CD1c-positive myeloid dendritic cell (primary cell): ENCODE results near the gene NR2C1.

Experiments
- DNase-seq: peaks from one replicate; pipeline ENCODE4 v3.0.0-alpha.2; 2016; ENCODE audit errors: extremely low spot score

NR2C1 gene

DNA sequence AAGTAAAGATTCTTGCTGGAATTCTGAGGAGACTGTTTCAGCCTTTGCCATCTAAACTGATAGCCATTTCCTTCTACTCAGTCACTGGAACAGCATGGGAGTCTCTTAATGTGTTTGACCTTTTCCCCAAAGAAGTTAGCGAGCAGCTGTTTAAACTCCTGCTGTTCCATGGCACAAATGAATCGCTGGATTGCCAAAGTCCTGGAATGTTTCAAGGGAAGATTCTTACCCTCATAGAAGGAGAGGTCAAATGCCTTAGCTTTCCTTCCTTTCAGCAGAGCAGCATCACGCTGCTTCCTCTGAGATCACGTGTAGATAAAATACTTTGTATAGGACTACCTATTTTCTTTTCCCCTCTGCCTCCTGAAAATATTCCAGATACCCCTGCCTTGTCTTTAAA, 10.5 kb upstream of the NR2C1 start:
- DNase-seq, result no peak

DNA sequence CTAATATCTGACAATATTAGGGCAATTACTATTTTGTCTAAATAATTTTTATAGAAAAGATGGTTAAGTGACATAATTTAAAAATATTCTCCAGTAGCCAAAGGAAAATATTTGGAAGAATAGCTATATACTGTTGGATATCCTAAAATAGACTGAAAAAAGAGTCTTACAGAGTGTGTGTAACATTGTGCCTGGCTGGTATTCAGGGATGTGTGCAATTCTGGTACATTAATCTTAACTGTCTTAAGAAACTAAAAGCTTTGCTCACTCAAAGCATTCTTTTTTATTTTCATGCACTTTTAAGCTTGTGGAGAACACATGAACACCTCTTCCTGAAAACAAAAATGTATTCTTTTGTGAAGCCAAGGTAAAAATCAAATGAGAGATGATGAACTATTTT, 10.1 kb upstream of the NR2C1 start:
- DNase-seq, result no peak

GRCh38 chr12:95077341-95077740, 3.9 kb upstream of the NR2C1 start:
- no peak for DNase-seq

- DNase-seq, result no peak
Observed at GRCh38 chr12:95074766-95075165, 1.3 kb upstream of the NR2C1 start.

DNA sequence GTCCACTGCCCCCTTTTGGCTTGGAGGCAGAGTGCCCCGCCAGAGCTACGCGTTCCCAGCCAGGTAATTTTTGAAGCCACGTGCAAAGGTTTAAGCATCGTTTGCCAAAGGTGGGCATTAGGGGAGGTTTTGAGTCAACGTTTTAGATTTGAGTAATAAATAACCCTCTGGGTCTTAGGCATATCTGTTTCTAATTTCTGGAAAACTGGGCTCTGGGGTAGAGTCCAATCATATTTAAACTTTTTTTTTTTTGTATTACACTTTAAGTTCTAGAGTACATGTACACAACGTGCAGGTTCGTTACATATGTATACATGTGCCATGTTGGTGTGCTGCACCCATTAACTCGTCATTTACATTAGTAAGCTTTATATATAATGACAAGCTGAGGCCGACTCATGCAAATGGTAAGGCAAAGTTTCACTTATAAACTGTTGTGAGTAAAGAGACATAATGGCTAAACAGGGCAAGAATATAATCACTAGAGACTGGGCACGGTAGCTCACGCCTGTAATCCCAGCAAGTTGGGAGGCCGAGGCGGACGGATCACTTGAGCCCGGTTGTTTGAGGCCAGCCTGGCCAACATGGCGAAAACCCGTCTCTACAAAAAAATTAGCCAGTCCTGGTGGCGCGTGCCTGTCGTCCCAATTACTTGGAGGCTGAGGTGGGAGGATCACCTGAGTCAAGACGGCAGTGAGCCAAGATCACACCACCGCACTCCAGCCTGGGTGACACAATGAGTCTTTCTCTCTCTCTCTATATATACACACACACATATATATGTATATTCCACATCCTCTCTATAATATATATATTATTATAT, 491 bp upstream of the NR2C1 start:
- no peak for DNase-seq

DNA sequence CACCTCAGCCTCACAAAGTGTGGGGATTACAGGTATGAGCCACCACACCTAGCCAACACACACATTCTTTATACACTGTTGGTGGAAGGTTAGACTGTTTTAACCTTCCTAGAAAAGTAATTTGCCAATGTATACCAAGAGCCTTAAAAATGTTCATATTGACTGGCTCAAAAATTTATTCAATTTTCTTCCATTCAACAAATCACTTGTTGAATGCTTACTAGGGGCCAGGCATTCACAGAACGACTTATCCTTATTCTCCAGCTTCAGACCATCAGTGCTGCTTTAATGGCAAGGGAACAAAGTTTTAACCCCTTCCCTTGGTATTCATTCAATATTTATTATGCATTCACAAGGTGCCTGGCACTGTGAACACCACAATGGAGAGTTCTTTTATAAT, 3.0 kb downstream of the NR2C1 start:
- no peak for DNase-seq

DNA sequence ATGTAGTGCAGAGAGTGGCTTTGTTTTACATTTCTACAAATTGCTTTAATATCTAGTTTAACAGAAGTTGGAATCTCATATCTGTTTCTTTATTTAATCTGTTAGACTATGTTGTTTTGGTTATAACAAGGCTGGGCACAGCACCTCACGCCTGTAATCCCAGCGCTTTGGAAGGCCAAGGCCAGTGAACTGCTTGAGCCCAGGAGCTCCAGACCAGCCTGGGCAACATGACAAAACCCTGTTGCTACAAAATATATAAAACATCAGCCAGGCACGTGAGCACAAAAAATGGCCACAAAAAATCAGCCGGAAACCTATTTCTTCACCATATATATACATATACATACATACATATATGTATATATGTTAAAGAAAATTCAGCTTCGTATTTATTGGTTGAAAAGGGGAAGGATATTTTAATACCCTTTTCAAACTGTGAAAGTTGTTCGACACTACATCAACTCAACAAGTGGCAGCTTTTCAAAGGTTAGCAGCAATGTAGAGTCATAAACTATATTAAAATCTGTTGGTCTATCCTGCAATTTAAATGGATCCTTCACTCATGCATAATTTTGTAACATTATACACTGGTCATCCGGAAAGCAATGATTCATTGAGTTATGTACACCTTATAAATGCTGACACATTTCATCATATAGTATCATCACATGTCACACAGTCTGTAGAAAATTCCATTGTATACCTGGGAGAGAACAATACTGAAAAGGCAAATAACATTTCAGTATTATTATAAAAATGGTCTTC, 7.1 kb downstream of the NR2C1 start:
- DNase-seq, result no peak

DNA sequence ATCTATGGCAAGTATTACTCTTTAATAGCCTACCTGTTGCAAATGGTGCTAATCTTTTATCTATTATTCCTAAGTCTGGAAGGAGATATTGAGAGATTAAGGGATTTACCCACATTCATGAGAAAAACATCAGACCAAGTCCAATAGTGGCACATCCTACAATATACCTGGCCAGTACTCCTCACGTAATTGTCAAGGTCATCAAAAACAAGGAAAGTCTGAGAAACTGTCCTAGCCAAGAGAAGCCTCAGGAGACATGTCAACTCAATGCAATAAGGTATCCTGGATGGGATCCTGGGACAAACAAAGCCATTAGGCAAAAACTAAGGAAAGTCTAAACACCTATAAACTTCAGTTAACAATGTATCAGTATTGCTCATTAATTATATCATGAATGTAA, 12.5 kb downstream of the NR2C1 start:
- DNase-seq, result no peak

DNA sequence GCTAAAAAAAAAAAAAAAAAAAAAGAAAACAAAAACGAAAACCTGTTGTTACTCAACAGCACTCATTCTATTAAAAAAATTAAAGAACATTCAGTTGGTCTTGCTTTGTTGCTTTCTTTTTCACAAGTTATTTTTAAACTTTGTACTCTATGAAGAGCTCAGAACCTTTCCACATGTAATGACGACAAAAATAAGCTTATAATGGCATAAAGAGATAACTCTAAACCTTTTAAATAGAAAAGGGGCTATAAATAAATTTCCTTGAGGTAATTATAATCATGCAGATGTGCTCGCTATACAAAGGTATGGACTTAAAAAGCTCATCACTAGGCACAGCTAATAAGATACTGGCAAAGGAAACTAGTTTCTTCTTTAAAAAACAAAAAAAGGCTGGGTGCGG, 13.4 kb downstream of the NR2C1 start:
- DNase-seq, result no peak

- DNase-seq, result no peak
Observed at GRCh38 chr12:95057424-95057823, 16.0 kb downstream of the NR2C1 start.

DNA sequence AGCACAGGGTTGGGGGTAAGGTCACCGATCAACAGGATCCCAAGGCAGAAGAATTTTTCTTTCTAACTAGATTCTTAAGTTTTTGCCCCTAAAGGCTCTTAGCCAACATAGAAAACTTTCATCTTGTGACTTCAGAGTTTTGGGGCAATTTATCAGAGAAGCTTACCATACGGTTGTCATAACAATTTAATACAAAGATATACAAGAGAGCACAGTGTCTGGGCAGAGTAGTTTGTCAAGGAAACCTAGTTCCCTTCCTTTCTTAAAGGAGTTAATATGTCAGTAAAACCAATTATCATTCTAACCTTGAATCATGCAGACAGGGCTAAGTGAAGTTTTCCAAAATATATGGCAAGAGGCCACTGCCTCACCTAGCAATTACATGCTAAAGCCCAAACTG, 18.4 kb downstream of the NR2C1 start:
- no peak for DNase-seq

DNA sequence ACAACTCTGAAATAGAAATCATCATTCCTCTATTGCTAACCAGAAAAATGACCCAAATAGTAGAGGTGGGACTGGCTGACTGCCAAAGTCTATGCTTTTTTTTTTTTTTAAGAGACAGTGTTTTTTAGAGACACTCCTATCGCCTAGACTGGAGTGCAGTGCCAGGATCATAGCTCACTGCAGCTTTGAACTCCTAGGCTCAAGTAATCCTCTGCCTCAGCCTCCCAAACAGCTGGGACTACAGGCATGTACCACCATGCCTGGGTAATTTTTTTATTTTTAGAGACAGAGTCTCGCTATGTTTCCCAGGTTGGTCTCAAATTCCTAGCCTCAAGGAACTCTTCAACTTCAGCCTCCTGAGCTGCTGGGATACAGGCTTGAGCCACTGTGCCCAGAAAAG, 19.2 kb downstream of the NR2C1 start:
- no peak for DNase-seq

GRCh38 chr12:95051241-95051640, 22.2 kb downstream of the NR2C1 start:
- DNase-seq, result no peak

DNA sequence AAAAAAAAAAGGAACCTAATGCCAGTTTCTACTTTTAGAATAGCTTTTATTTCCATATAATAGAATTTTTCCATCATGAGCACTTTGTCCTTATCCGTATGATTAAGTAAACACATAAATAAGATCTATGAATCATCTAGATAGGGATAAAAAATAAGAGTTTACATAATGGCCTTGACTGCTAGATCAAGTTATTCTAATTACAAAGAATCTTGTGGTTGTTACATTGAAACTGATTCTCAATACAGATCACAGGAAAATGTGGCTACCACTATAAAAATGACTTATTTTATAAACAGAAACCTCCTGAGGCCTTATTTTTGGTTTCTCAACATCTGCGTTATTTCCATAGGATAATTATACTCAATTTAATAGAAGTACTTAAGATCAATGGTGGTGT, 35.5 kb downstream of the NR2C1 start:
- DNase-seq, result no peak

GRCh38 chr12:95034750-95035149, 38.7 kb downstream of the NR2C1 start:
- DNase-seq, result no peak

GRCh38 chr12:95022477-95022876, 50.9 kb downstream of the NR2C1 start:
- DNase-seq, result no peak

DNA sequence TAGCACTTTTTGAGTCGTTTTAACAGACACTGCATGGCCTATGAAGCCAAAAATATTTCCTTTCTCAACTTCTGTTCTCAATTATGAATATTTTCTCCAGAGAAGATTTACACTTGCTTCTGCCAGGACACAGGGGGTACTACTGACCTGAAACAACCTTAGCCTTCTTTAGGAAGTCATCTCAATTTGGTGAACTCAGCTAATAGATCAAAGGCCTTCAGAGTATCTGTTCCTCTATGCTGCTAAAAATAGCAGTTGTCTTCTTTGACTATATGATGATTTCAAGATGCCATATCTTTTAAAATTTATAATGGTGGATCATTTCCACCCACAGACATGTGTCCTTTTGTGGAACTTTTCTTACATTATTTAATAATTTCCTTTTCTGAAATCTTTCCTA, 55.9 kb downstream of the NR2C1 start:
- no peak for DNase-seq

DNA sequence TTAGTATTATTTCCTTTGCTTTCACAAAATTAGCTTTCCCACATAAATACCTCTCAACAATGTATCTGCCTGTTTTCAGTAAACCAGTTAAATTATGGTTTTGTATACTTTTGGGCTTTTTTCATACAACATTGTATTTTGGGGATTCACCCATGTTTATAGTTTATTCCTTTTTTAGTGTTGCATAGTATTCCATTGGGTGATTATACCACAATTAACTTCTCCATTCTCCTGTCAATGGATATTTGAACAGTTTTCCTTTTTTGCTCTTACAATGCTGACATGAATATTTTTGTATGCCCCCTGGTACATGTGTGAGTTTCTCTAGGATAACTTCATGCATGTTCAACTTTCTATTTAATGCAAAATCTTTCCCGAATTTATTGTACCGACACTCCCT, 57.3 kb downstream of the NR2C1 start:
- no peak for DNase-seq

DNA sequence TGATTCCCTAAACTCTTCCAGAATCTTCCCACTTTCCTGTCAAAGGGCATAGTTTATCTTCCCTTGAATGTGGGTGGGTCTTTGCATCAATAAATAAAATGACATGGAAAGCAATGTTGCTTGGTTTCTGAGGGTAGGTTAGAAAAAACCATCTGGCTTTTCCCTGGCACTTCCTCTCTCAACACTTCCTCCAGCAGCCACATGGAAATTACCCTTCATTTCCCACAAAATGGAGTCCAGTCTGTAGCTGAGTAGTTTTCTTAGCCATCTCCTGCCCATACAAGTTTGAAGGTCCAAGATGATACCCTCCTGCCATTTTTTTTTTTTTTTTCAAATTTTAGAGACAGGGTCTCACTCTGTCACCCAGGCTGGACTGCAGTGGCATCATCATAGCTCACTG, 58.9 kb downstream of the NR2C1 start:
- DNase-seq, result no peak

GRCh38 chr12:95006206-95006605, 67.2 kb downstream of the NR2C1 start:
- DNase-seq, result no peak

DNA sequence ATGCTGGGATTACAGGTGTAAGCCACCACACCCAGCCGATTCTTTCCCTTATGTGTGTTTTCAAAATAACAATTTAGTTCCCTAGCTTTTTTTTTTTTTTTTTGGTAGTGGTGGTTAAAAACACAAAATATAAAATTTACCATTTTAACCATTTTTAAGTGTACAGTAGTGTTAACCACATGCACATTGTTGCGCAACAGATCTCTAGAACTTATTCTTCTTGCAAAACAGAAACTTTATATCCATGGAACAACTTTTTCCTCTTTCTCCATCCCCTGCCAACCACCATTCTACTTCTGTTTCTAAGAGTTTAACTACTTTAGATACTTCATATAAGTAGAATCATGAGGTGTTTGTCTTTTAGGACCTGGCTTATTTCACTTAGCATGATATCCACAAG, 68.8 kb downstream of the NR2C1 start:
- DNase-seq, result peak; percentile 38

- DNase-seq, result no peak
Observed at GRCh38 chr12:95003921-95004272, 69.5 kb downstream of the NR2C1 start.

DNA sequence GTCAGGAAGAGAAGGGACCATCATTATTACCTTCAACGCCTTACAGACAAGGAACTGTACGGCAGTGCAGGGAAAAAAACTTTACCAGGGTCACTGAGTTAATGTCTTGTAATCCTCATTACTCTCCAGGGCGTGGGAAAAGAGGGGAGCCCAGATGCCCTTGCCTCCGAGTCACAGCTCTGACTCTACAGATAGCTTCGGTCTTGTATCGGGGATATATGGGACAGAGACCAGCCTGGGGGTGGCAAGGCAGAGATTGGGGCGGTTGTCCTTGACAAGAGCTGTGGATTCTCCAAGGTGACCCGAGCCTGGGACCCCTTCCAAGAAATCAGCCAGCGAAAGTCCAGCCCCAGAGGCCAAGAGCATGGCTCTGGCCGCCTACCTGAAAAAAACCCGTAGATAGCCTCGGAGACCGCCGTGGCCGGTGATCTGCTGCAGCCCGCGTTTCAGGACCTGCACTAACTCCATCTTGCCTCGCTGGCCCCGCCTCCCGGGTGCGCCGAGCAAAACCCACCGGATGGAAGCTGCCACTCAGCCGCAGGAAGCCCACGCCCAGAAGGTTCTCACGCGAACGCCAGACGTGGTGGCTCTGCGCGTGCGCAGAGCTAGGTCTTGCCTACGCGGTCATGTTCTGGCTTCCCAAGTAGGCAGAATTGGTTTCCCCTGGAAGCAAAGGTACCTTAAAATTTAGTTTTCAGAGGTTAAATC, 70.1 kb downstream of the NR2C1 start, which contains the start of gene NDUFA12:
TSS of gene NDUFA12 (minus strand) at position 485 of the 708 bp plus-strand sequence. CDS start at position 468, 17 bp downstream.
- DNase-seq, result peak; percentile 99
